SK-N-SH (cell line): Measurements from ENCODE around the gene VPS33A. TPM values are rescaled to one million over a fixed set of nuclear protein-coding genes. Genes with fewer than 3 reads are reported as not detected.

Experiments used
- CTCF ChIA-PET: fragments of 300-600, 350-600 bp; formaldehyde crosslinking; extraction: SDS; loops from one replicate; lab custom pipeline; 2021; lab: Yijun Ruan, JAX
- POLR2A ChIA-PET: fragments of 350-600 bp; sonication (Branson Sonifier 250); formaldehyde crosslinking; extraction: SDS; loops from one replicate; lab custom pipeline; 2020; ENCODE audit warnings: antibody characterized with exemption, inconsistent platforms; lab: Yijun Ruan, JAX
- DNase-seq: peaks from one replicate; pipeline ENCODE4 v3.0.0; 2012
- H2AFZ ChIP-seq: fragments of 200-600 bp; sonication (generic); 2 replicates; pipeline ENCODE4 v1.8.1; 2016; ENCODE audit warnings: antibody characterized with exemption, mild to moderate bottlenecking, low read depth
- H3F3A ChIP-seq: fragments of 200-600 bp; sonication (generic); replicated peaks from 2 replicates; pipeline ENCODE3; 2016; ENCODE audit warnings: antibody characterized with exemption, mild to moderate bottlenecking; ENCODE audit not compliant: insufficient read depth
- H3K27ac ChIP-seq, 2 experiments: fragments of 200-500 bp in 1 of 2; fragments of 200-600 bp in 1 of 2; sonication (Bioruptor generic) in 1 of 2; sonication (generic), shearing (Covaris generic) in 1 of 2; 2 replicates each; pipeline versions ENCODE4 v1.5.1 to v1.6.1; 2014 to 2016; ENCODE audit warnings: low read depth in 2 of 2, inconsistent platforms in 1 of 2, low read length in 1 of 2, mild to moderate bottlenecking in 1 of 2, mixed read lengths in 1 of 2
- H3K27me3 ChIP-seq: fragments of 200-600 bp; sonication (generic), shearing (Covaris generic); 2 replicates; pipeline ENCODE4 v1.6.1; 2016; ENCODE audit warnings: mixed run types; ENCODE audit not compliant: insufficient read depth
- H3K36me3 ChIP-seq, 2 experiments: fragments of 200-500 bp in 1 of 2; fragments of 200-600 bp in 1 of 2; sonication (Bioruptor generic) in 1 of 2; sonication (generic) in 1 of 2; replicated peaks in 1 of 2; 2 replicates each; pipeline versions ENCODE3 to v1.5.1; 2014 to 2016; ENCODE audit warnings: low read length in 1 of 2, mild to moderate bottlenecking in 1 of 2; ENCODE audit not compliant: insufficient read depth in 2 of 2, control insufficient read depth in 1 of 2
- H3K4me1 ChIP-seq, 2 experiments: fragments of 200-500 bp in 1 of 2; fragments of 200-600 bp in 1 of 2; sonication (Bioruptor generic) in 1 of 2; sonication (generic), shearing (Covaris generic) in 1 of 2; 2 replicates each; pipeline versions ENCODE4 v1.5.1 to v1.6.1; 2014 to 2016; ENCODE audit warnings: low read depth in 1 of 2, low read length in 1 of 2, mixed run types in 1 of 2; ENCODE audit not compliant: insufficient read depth in 2 of 2, control insufficient read depth in 1 of 2
- H3K4me2 ChIP-seq: fragments of 200-600 bp; sonication (generic), shearing (Covaris generic); 2 replicates; pipeline ENCODE4 v1.6.1; 2017; ENCODE audit warnings: mixed run types
- H3K4me3 ChIP-seq, 2 experiments: fragments of 200-500 bp in 1 of 2; fragments of 200-600 bp in 1 of 2; sonication (Bioruptor generic) in 1 of 2; sonication (generic), shearing (Covaris generic) in 1 of 2; 2 replicates each; pipeline versions ENCODE4 v1.5.1 to v1.8.1; 2014 to 2016; ENCODE audit warnings: low read depth in 2 of 2, inconsistent platforms in 1 of 2, low read length in 1 of 2, mild to moderate bottlenecking in 1 of 2, mixed read lengths in 1 of 2, moderate library complexity in 1 of 2
- H3K79me2 ChIP-seq: fragments of 200-600 bp; sonication (generic); 2 replicates; pipeline ENCODE4 v1.8.1; 2017; ENCODE audit warnings: mild to moderate bottlenecking; ENCODE audit not compliant: insufficient read depth
- H3K9ac ChIP-seq: fragments of 200-600 bp; sonication (generic); 2 replicates; pipeline ENCODE4 v1.6.1; 2017; ENCODE audit warnings: mixed run types
- H3K9me2 ChIP-seq: fragments of 200-600 bp; sonication (generic); 2 replicates; pipeline ENCODE4 v1.6.1; 2017; ENCODE audit warnings: mixed run types
- H3K9me3 ChIP-seq: fragments of 200-600 bp; sonication (generic); 2 replicates; pipeline ENCODE4 v1.6.1; 2017; ENCODE audit warnings: mixed run types, mild to moderate bottlenecking, moderate library complexity
- H4K20me1 ChIP-seq: fragments of 200-600 bp; sonication (generic); 2 replicates; pipeline ENCODE4 v1.6.1; 2017; ENCODE audit warnings: mild to moderate bottlenecking, mixed run types; ENCODE audit not compliant: insufficient read depth
- CTCF ChIP-seq: fragments of 200-600 bp; sonication (generic); IDR thresholded peaks from 2 replicates; pipeline ENCODE4 v1.6.1; 2017; ENCODE audit warnings: antibody characterized with exemption, mild to moderate bottlenecking, moderate library complexity
- EZH2phosphoT487 ChIP-seq: fragments of 200-600 bp; sonication (generic); IDR thresholded peaks from 2 replicates; pipeline ENCODE4 v1.6.1; 2017; ENCODE audit warnings: low read depth, mixed run types, mild to moderate bottlenecking, antibody characterized with exemption, moderate library complexity, borderline replicate concordance
- FOSL2 ChIP-seq: IDR thresholded peaks from 2 replicates; pipeline ENCODE4 v1.4.0; 2012; ENCODE audit warnings: low read depth, mild to moderate bottlenecking, moderate library complexity, borderline replicate concordance
- FOXJ3 ChIP-seq: sonication (generic); formaldehyde crosslinking; IDR thresholded peaks from 2 replicates; pipeline ENCODE4 v1.5.1; 2020; ENCODE audit warnings: mild to moderate bottlenecking, missing genetic modification reagents
- GATA2 ChIP-seq: sonication (generic); formaldehyde crosslinking; IDR thresholded peaks from 2 replicates; pipeline ENCODE4 v1.5.0; 2020; ENCODE audit warnings: mild to moderate bottlenecking, missing genetic modification reagents
- IRF3 ChIP-seq: fragments of 150-350 bp; IDR thresholded peaks from 2 replicates; pipeline ENCODE4 v1.6.1; 2016; ENCODE audit warnings: mild to moderate bottlenecking, low read depth, low read length
- JUND ChIP-seq: IDR thresholded peaks from 2 replicates; pipeline ENCODE4 v1.4.0; 2012
- NRF1 ChIP-seq: IDR thresholded peaks from 2 replicates; pipeline ENCODE4 v1.6.1; 2012; ENCODE audit warnings: low read depth, mild to moderate bottlenecking, low read length
- PBX3 ChIP-seq: IDR thresholded peaks from 2 replicates; pipeline ENCODE4; 2012
- POLR2AphosphoS5 ChIP-seq: IDR thresholded peaks from 2 replicates; pipeline ENCODE4 v1.6.1; 2012; ENCODE audit warnings: low read depth, low read length
- RCOR1 ChIP-seq: fragments of 150-350 bp; IDR thresholded peaks from 2 replicates; pipeline ENCODE4 v1.6.1; 2017; ENCODE audit warnings: antibody characterized with exemption, low read length
- REST ChIP-seq: IDR thresholded peaks from 2 replicates; pipeline ENCODE4 v1.6.1; 2012; ENCODE audit warnings: mild to moderate bottlenecking, low read depth, low read length, moderate library complexity
- RFX5 ChIP-seq: IDR thresholded peaks from 2 replicates; pipeline ENCODE4 v1.6.1; 2012; ENCODE audit warnings: mild to moderate bottlenecking, improper control_type of control experiment, low read length
- RXRA ChIP-seq: IDR thresholded peaks from 2 replicates; pipeline ENCODE4 v1.4.0; 2012; ENCODE audit warnings: low read depth, mild to moderate bottlenecking, borderline replicate concordance
- SIN3A ChIP-seq: IDR thresholded peaks from 2 replicates; pipeline ENCODE4 v1.6.1; 2012; ENCODE audit warnings: low read depth, mild to moderate bottlenecking, low read length, moderate library complexity, borderline replicate concordance
- YY1 ChIP-seq: IDR thresholded peaks from 2 replicates; pipeline ENCODE4 v1.4.0; 2012; ENCODE audit warnings: low read depth, mild to moderate bottlenecking
- ZBTB33 ChIP-seq: IDR thresholded peaks from 2 replicates; pipeline ENCODE4 v1.4.0; 2012; ENCODE audit warnings: low read depth, borderline replicate concordance
- WGBS: methylation state at CpG from one replicate; pipeline ENCODE4 v1.1.6; 2017; ENCODE audit warnings: low lambda C conversion rate; 5-methylcytosine and 5-hydroxymethylcytosine counted together
- polyA plus RNA-seq, 3 experiments: library from polyadenylated mRNA; depleted of rRNA; stranded (reverse); fragments of >200 nt; gene quantifications; 2 replicates each; pipeline ENCODE4 v1.2.3, GENCODE V29; 2012

Gene VPS33A
- polyA plus RNA-seq, 1 of the 3 experiments (the other 2 are of a cell fraction) = 17.0 TPM

GRCh38 chr12:122276242-122276641 lies 9.9 kb upstream of the VPS33A start:
- ChIA-PET CTCF (interaction anchor here (0.6 to 2.4 kb wide), 3 partner anchors 9 to 146 kb away, joined by 3 to 7 read pairs (median 3); no protein-coding TSS in a partner anchor), POLR2A (no interaction called here)
- Histone ChIP-seq H3K79me2 (peaks cover 4% of the 10 kb centered on the region; the same call in 1 of the 2 replicates), H3K4me2 (no peak overlapping the region), H3K9me2 (no peaks in the 10 kb centered on the region), H3K27ac (no peak overlapping the region), H3K4me3 (no peak overlapping the region), H3K4me1 (no peaks in the 10 kb centered on the region; a peak in 1 of 4 replicates), H2AFZ (no peak overlapping the region), H4K20me1 (no peaks in the 10 kb centered on the region), H3K36me3 (peaks cover 20 to 56% of the 10 kb centered on the region in 2 experiments), H3K9ac (no peak overlapping the region), H3K27me3 (no peaks in the 10 kb centered on the region), H3K9me3 (no peaks in the 10 kb centered on the region), H3F3A (peaks cover 5% of the 10 kb centered on the region)
- no peak for DNase-seq
- no peak for TF ChIP-seq FOSL2
- TF ChIP-seq SIN3A = no peak
- no peak for TF ChIP-seq YY1
- no peak for TF ChIP-seq EZH2phosphoT487
- TF ChIP-seq REST = no peak
- no peak for TF ChIP-seq POLR2AphosphoS5
- TF ChIP-seq ZBTB33 = no peak
- no peak for TF ChIP-seq GATA2
- no peak for TF ChIP-seq IRF3
- TF ChIP-seq PBX3 = no peak
- TF ChIP-seq FOXJ3 (CRISPR knock-in tag) = no peak
- TF ChIP-seq RFX5 = no peak
- no peak for TF ChIP-seq RXRA
- TF ChIP-seq NRF1 = no peak
- no peak for TF ChIP-seq CTCF
- TF ChIP-seq RCOR1 = no peak
- no peak for TF ChIP-seq JUND
- 88% methylated on average over 7 of the region's 7 CpGs for whole genome bisulfite sequencing
